Measurements from ENCODE around the gene MEF2C.

GRCh38 chr5:88804444-88804843, 78.5 kb downstream of the MEF2C start:
- TF ChIP-seq CTCF (conservative IDR thresholded peaks at IDR 0.05; ENCODE audit: low read depth in 2 of 2) (no peak), POLR2AphosphoS5 (IDR thresholded peaks at IDR 0.05; ENCODE audit: low read depth) (no peak)
